NCI-H2107 treated with DMSO at 0.1 percent for 48 hours (cell line): Measurements from ENCODE around the gene LTN1.
"Not testable (repeated sequence)": the region's sequence is repeated elsewhere in the genome, so short reads cannot be mapped to it uniquely, and the experiment has no call there.

ENCODE experiments used
- DNase-seq: peaks from one replicate; lab custom pipeline; 2025; ENCODE audit not compliant: unreplicated experiment; lab: John Stamatoyannopoulos, UW

LTN1 gene

GRCh38 chr21:28982637-28983036 is 10.0 kb downstream of the LTN1 start:
- no peak for DNase-seq

GRCh38 chr21:28979092-28979491 is 13.6 kb downstream of the LTN1 start:
- DNase-seq, result no peak

GRCh38 chr21:28975397-28975796 is 17.3 kb downstream of the LTN1 start:
- DNase-seq, result no peak

- no peak for DNase-seq
Measured at GRCh38 chr21:28974531-28975227, 18.0 kb downstream of the LTN1 start.

- no peak for DNase-seq
Measured at GRCh38 chr21:28972398-28972797, 20.3 kb downstream of the LTN1 start.

- DNase-seq, result no peak
Measured at GRCh38 chr21:28971171-28971570, 21.5 kb downstream of the LTN1 start.

GRCh38 chr21:28963831-28964230 is 28.8 kb downstream of the LTN1 start:
- DNase-seq, result no peak

GRCh38 chr21:28962465-28962864 is 30.2 kb downstream of the LTN1 start:
- no peak for DNase-seq

- no peak for DNase-seq
Measured at GRCh38 chr21:28961927-28962326, 30.8 kb downstream of the LTN1 start.

GRCh38 chr21:28960245-28960644 is 32.4 kb downstream of the LTN1 start:
- no peak for DNase-seq

- no peak for DNase-seq
Measured at GRCh38 chr21:28959367-28960099, 33.1 kb downstream of the LTN1 start.

- DNase-seq, result no peak
Measured at GRCh38 chr21:28953247-28953646, 39.4 kb downstream of the LTN1 start.

GRCh38 chr21:28952686-28953085 is 40.0 kb downstream of the LTN1 start:
- no peak for DNase-seq

- DNase-seq, result no peak
Measured at GRCh38 chr21:28949318-28949717, 43.4 kb downstream of the LTN1 start.

- DNase-seq, result no peak
Measured at GRCh38 chr21:28944296-28944695, 48.4 kb downstream of the LTN1 start.

GRCh38 chr21:28943631-28944030 is 49.0 kb downstream of the LTN1 start:
- no peak for DNase-seq

GRCh38 chr21:28938726-28939125 is 54.0 kb downstream of the LTN1 start:
- DNase-seq, result no peak

GRCh38 chr21:28937737-28938136 is 54.9 kb downstream of the LTN1 start:
- no peak for DNase-seq

GRCh38 chr21:28936721-28937120 is 56.0 kb downstream of the LTN1 start:
- no peak for DNase-seq

GRCh38 chr21:28936036-28936435 is 56.6 kb downstream of the LTN1 start:
- no peak for DNase-seq

GRCh38 chr21:28932717-28933116 is 60.0 kb downstream of the LTN1 start:
- DNase-seq, result no peak

- DNase-seq, result not testable (repeated sequence)
Measured at GRCh38 chr21:28931708-28932372, 60.8 kb downstream of the LTN1 start.
